GM19239 (cell line): ENCODE results near the gene KIF27.
"Not testable (repeated sequence)": the region's sequence is repeated elsewhere in the genome, so short reads cannot be mapped to it uniquely, and the experiment has no call there.

ENCODE experiments used
- DNase-seq: peaks from one replicate; pipeline ENCODE4 v3.0.0; 2011; ENCODE audit warnings: low spot score; ENCODE audit not compliant: insufficient read length
- FAIRE-seq: peaks from 2 replicates; lab custom pipeline; 2011; peaks lifted over from hg19 to GRCh38; lab: Jason Lieb, UNC

The KIF27 gene

GRCh38 chr9:83920927-83921707 lies at the start of gene KIF27:
Gene KIF27, minus strand, starts transcription at chr9:83921432. Its CDS starts 5,841 bp downstream, at chr9:83915591.
- FAIRE-seq (peak; percentile 94), DNase-seq (peak; percentile 89)

GRCh38 chr9:83969602-83970001 lies 48.4 kb upstream of the KIF27 start:
- FAIRE-seq (no peak), DNase-seq (no peak)

- FAIRE-seq, result no peak
- no peak for DNase-seq
Observed at GRCh38 chr9:83967073-83967472, 45.8 kb upstream of the KIF27 start.

- DNase-seq (no peak), FAIRE-seq (no peak)
Observed at GRCh38 chr9:83966209-83966582, 45.0 kb upstream of the KIF27 start.

- no peak for FAIRE-seq
Observed at GRCh38 chr9:83965350-83966208, 44.3 kb upstream of the KIF27 start.

GRCh38 chr9:83964973-83965349 lies 43.7 kb upstream of the KIF27 start:
- FAIRE-seq, result no peak

More at GRCh38 chr9:83965350-83966208, 44.3 kb upstream of the KIF27 start:
- no peak for DNase-seq

GRCh38 chr9:83962165-83962564 lies 40.9 kb upstream of the KIF27 start:
- DNase-seq, result no peak

More at GRCh38 chr9:83964973-83965349, 43.7 kb upstream of the KIF27 start:
- no peak for DNase-seq

GRCh38 chr9:83960991-83961390 lies 39.8 kb upstream of the KIF27 start:
- DNase-seq, result no peak
- FAIRE-seq, result no peak

More at GRCh38 chr9:83962165-83962564, 40.9 kb upstream of the KIF27 start:
- FAIRE-seq, result no peak

- no peak for FAIRE-seq
- DNase-seq, result no peak
Observed at GRCh38 chr9:83959061-83959460, 37.8 kb upstream of the KIF27 start.

- FAIRE-seq (no peak), DNase-seq (no peak)
Observed at GRCh38 chr9:83957248-83957513, 35.9 kb upstream of the KIF27 start.

GRCh38 chr9:83956436-83957247 lies 35.4 kb upstream of the KIF27 start:
- peak; percentile 54 for FAIRE-seq

GRCh38 chr9:83956086-83956435 lies 34.8 kb upstream of the KIF27 start:
- DNase-seq (peak; percentile 24), FAIRE-seq (no peak)

More at GRCh38 chr9:83956436-83957247, 35.4 kb upstream of the KIF27 start:
- peak; percentile 67 for DNase-seq

GRCh38 chr9:83948096-83948495 lies 26.9 kb upstream of the KIF27 start:
- DNase-seq, FAIRE-seq: not testable (repeated sequence)

GRCh38 chr9:83940590-83941303 lies 19.5 kb upstream of the KIF27 start:
- FAIRE-seq (no peak), DNase-seq (no peak)

GRCh38 chr9:83937861-83938455 lies 16.7 kb upstream of the KIF27 start:
- peak; percentile 88 for FAIRE-seq
- peak; percentile 40 for DNase-seq

- FAIRE-seq, result no peak
- no peak for DNase-seq
Observed at GRCh38 chr9:83936523-83936922, 15.3 kb upstream of the KIF27 start.

GRCh38 chr9:83935276-83935935 lies 14.2 kb upstream of the KIF27 start:
- DNase-seq, result no peak

GRCh38 chr9:83934569-83935275 lies 13.5 kb upstream of the KIF27 start:
- FAIRE-seq (no peak), DNase-seq (no peak)

More at GRCh38 chr9:83935276-83935935, 14.2 kb upstream of the KIF27 start:
- FAIRE-seq, result no peak
